DND-41 (cell line): Measurements from ENCODE around the gene OBSCN.

ENCODE experiments used
- ATAC-seq: fragments of 200-7000 bp; cut with Tn5 transposase; 3 replicates; pipeline ENCODE4 v1.9.1; 2021; ENCODE audit warnings: low read depth; ENCODE audit not compliant: insufficient read depth
- DNase-seq: peaks from one replicate; pipeline ENCODE4 v3.0.0-alpha.2; 2020
- H2AFZ ChIP-seq: 2 replicates; pipeline ENCODE4 v1.6.0; 2012; ENCODE audit warnings: low read depth, low read length
- H3K27ac ChIP-seq: 2 replicates; pipeline ENCODE4 v1.5.1; 2012; ENCODE audit warnings: low read length, inconsistent platforms
- H3K27me3 ChIP-seq: fragments of 200-600 bp; sonication (generic); 2 replicates; pipeline ENCODE4 v1.6.0; 2012; ENCODE audit warnings: low read length, mild to moderate bottlenecking, inconsistent platforms; ENCODE audit not compliant: insufficient read depth, poor library complexity
- H3K36me3 ChIP-seq: 2 replicates; pipeline ENCODE4 v1.5.1; 2012; ENCODE audit warnings: low read length, inconsistent platforms; ENCODE audit not compliant: insufficient read depth
- H3K4me1 ChIP-seq: 2 replicates; pipeline ENCODE4 v1.5.1; 2012; ENCODE audit warnings: mild to moderate bottlenecking, low read length; ENCODE audit not compliant: insufficient read depth
- H3K4me2 ChIP-seq: 2 replicates; pipeline ENCODE4 v1.6.0; 2012; ENCODE audit warnings: mild to moderate bottlenecking, moderate library complexity, low read length, inconsistent platforms; ENCODE audit not compliant: insufficient read depth
- H3K4me3 ChIP-seq, 2 experiments: fragments of 200-600 bp in 1 of 2; shearing (Covaris generic) in 1 of 2; 2 replicates each; pipeline ENCODE4 v1.5.1; 2012 to 2016; ENCODE audit warnings: inconsistent platforms in 2 of 2, low read length in 2 of 2, mild to moderate bottlenecking in 2 of 2, low read depth in 1 of 2, moderate library complexity in 1 of 2
- H3K79me2 ChIP-seq: 2 replicates; pipeline ENCODE4 v1.6.0; 2012; ENCODE audit warnings: low read length, inconsistent platforms; ENCODE audit not compliant: insufficient read depth
- H3K9ac ChIP-seq: 2 replicates; pipeline ENCODE4 v1.6.0; 2012; ENCODE audit warnings: low read depth, mild to moderate bottlenecking, inconsistent platforms, low read length, moderate library complexity
- H3K9me3 ChIP-seq: 2 replicates; pipeline ENCODE4 v1.5.1; 2012; ENCODE audit warnings: low read length, moderate library complexity, mild to moderate bottlenecking, inconsistent platforms; ENCODE audit not compliant: insufficient read depth, severe bottlenecking
- H4K20me1 ChIP-seq: 2 replicates; pipeline ENCODE4 v1.6.0; 2012; ENCODE audit warnings: low read length; ENCODE audit not compliant: insufficient read depth
- CTCF ChIP-seq: IDR thresholded peaks from 2 replicates; pipeline ENCODE4 v1.5.1; 2012; ENCODE audit warnings: borderline replicate concordance, low read length, moderate library complexity, mild to moderate bottlenecking; ENCODE audit not compliant: poor library complexity, severe bottlenecking; ENCODE audit errors: extremely low read depth
- EZH2 ChIP-seq: IDR thresholded peaks from 3 replicates; pipeline ENCODE4 v1.6.1; 2012; ENCODE audit warnings: borderline replicate concordance, low read depth, mild to moderate bottlenecking, moderate library complexity, low read length, inconsistent platforms; ENCODE audit not compliant: severe bottlenecking

Gene OBSCN

GRCh38 chr1:228312136-228312764 is 104.4 kb downstream of the OBSCN start:
- no peak overlapping the region for H3K4me3 ChIP-seq
- H2AFZ ChIP-seq, result no peak overlapping the region
- no peaks in the 10 kb centered on the region for H4K20me1 ChIP-seq
- H3K79me2 ChIP-seq, result no peaks in the 10 kb centered on the region
- H3K9me3 ChIP-seq, result peaks cover 20% of the 10 kb centered on the region
- no peak for TF ChIP-seq EZH2
- TF ChIP-seq CTCF, result no peak
- H3K4me2 ChIP-seq, result no peak overlapping the region
- no peaks in the 10 kb centered on the region for H3K27me3 ChIP-seq
- DNase-seq (no peak), ATAC-seq (no peak)
- H3K9ac ChIP-seq, result no peak overlapping the region
- peaks cover 35% of the 10 kb centered on the region for H3K36me3 ChIP-seq
- H3K4me1 ChIP-seq, result no peaks in the 10 kb centered on the region
- H3K27ac ChIP-seq, result no peak overlapping the region

GRCh38 chr1:228313536-228314277 is 105.9 kb downstream of the OBSCN start:
- H4K20me1 ChIP-seq, result no peaks in the 10 kb centered on the region
- H2AFZ ChIP-seq, result no peak overlapping the region
- no peak for TF ChIP-seq EZH2
- no peak for TF ChIP-seq CTCF
- DNase-seq (no peak), ATAC-seq (no peak)
- H3K9ac ChIP-seq, result no peak overlapping the region
- no peak overlapping the region for H3K4me3 ChIP-seq
- H3K36me3 ChIP-seq, result peaks cover 48% of the 10 kb centered on the region
- H3K27ac ChIP-seq, result no peak overlapping the region
- no peak overlapping the region for H3K4me2 ChIP-seq
- H3K27me3 ChIP-seq, result no peaks in the 10 kb centered on the region
- H3K79me2 ChIP-seq, result no peaks in the 10 kb centered on the region
- no peaks in the 10 kb centered on the region for H3K4me1 ChIP-seq
- H3K9me3 ChIP-seq, result peaks cover 20% of the 10 kb centered on the region

- ATAC-seq, result no peak
- Histone ChIP-seq H3K27ac (no peak overlapping the region), H3K4me2 (no peak overlapping the region), H3K36me3 (peaks cover 51% of the 10 kb centered on the region), H3K4me1 (no peaks in the 10 kb centered on the region), H3K27me3 (no peaks in the 10 kb centered on the region), H4K20me1 (no peaks in the 10 kb centered on the region), H3K9ac (no peak overlapping the region), H3K4me3 (no peak overlapping the region), H3K79me2 (no peaks in the 10 kb centered on the region), H3K9me3 (peaks cover 20% of the 10 kb centered on the region), H2AFZ (no peak overlapping the region)
- DNase-seq, result no peak
- TF ChIP-seq CTCF, result no peak
- no peak for TF ChIP-seq EZH2
These were observed 106.4 kb downstream of the OBSCN start for GRCh38 chr1:228314315-228314657.
